Measurements from ENCODE around the gene SSTR3.
A peak's percentile ranks its signal among the peaks of the same experiment; 100 is the strongest.

The SSTR3 gene

DNA sequence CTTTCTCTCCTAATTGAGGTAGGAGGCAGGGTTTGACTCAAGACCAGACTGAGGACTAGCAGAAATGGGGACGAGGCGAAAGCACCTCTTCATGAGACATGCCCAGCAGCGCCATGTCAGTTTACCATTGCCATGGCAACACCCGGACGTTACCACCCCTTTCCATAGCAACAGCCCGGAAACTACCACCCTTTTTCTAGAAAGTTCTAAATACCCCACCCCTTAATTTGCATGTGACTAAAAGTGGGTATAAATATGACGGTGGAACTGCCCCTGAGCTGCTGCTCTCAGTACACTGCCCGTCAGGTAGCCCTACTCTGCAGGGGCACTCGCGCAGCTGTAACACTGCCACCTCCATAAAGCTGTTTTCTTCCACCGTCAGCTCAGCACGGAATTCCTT, 37.7 kb upstream of the SSTR3 start:
- peaks cover 53% of the 10 kb centered on the region for H3K4me1 ChIP-seq (ENCODE audit: low read length)
- no peak overlapping the region for H3K4me3 ChIP-seq (ENCODE audit: low read length)

DNA sequence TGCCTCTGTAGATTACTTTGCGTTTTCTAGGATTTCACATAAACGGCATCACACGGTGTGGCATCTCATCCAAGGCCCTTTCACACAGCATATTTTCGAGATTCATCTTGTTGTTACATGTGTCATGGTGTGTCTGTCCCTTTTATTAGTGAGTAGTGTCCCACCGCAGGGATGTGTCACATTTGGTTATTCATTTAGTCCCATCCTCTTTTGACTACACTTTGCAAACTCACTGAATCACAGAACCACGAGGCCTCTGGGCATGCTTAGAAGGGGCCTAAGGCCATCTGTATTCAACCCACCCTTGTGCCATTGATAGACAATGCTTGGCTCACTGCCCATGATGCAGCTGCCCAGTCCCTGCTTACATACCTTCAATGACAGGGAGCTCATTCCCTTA, 36.0 kb upstream of the SSTR3 start:
- H3K79me2 ChIP-seq (ENCODE audit: low read length), result peaks cover 13% of the 10 kb centered on the region
- H4K20me1 ChIP-seq (ENCODE audit: insufficient read depth, low read length), result no peaks in the 10 kb centered on the region
- H3K36me3 ChIP-seq (replicated peaks; ENCODE audit: low read depth, low read length), result peaks cover 5% of the 10 kb centered on the region
- H2AFZ ChIP-seq (ENCODE audit: low read depth, low read length), result peak overlapping the region; percentile 41
- H3K4me3 ChIP-seq (ENCODE audit: low read length), result peak overlapping the region; percentile 31
- H3K27ac ChIP-seq (ENCODE audit: low read length), result peak overlapping the region; percentile 9
- no peaks in the 10 kb centered on the region for H3K9me3 ChIP-seq (ENCODE audit: insufficient read depth, low read length)
- peak overlapping the region; percentile 15; the same call in 1 of the 2 replicates for H3K9ac ChIP-seq (ENCODE audit: low read length)
- H3K4me1 ChIP-seq (ENCODE audit: low read length), result peaks cover 57% of the 10 kb centered on the region
- TF ChIP-seq EZH2phosphoT487 (IDR thresholded peaks at IDR 0.05; ENCODE audit: low read depth), result no peak
- TF ChIP-seq, protein P1, sequence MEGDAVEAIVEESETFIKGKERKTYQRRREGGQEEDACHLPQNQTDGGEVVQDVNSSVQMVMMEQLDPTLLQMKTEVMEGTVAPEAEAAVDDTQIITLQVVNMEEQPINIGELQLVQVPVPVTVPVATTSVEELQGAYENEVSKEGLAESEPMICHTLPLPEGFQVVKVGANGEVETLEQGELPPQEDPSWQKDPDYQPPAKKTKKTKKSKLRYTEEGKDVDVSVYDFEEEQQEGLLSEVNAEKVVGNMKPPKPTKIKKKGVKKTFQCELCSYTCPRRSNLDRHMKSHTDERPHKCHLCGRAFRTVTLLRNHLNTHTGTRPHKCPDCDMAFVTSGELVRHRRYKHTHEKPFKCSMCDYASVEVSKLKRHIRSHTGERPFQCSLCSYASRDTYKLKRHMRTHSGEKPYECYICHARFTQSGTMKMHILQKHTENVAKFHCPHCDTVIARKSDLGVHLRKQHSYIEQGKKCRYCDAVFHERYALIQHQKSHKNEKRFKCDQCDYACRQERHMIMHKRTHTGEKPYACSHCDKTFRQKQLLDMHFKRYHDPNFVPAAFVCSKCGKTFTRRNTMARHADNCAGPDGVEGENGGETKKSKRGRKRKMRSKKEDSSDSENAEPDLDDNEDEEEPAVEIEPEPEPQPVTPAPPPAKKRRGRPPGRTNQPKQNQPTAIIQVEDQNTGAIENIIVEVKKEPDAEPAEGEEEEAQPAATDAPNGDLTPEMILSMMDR (IDR thresholded peaks at IDR 0.05; ENCODE audit: low read depth, low read length), result no peak
- no peaks in the 10 kb centered on the region for H3K27me3 ChIP-seq (ENCODE audit: low read depth, low read length)
- peak overlapping the region; percentile 53 for H3K4me2 ChIP-seq (ENCODE audit: low read length)

More for the DNA sequence above, 37.7 kb upstream of the SSTR3 start:
- H3K9me3 ChIP-seq (ENCODE audit: insufficient read depth, low read length), result no peaks in the 10 kb centered on the region
- no peak overlapping the region for H3K27ac ChIP-seq (ENCODE audit: low read length)
- TF ChIP-seq EZH2phosphoT487 (IDR thresholded peaks at IDR 0.05; ENCODE audit: low read depth), result no peak
- TF ChIP-seq, protein P1 (IDR thresholded peaks at IDR 0.05; ENCODE audit: low read depth, low read length), result no peak
- H3K27me3 ChIP-seq (ENCODE audit: low read depth, low read length), result no peaks in the 10 kb centered on the region
- H3K9ac ChIP-seq (ENCODE audit: low read length), result no peak overlapping the region
- no peaks in the 10 kb centered on the region for H3K36me3 ChIP-seq (replicated peaks; ENCODE audit: low read depth, low read length)
- no peak overlapping the region for H3K4me2 ChIP-seq (ENCODE audit: low read length)
- no peak overlapping the region for H2AFZ ChIP-seq (ENCODE audit: low read depth, low read length)
- no peaks in the 10 kb centered on the region for H3K79me2 ChIP-seq (ENCODE audit: low read length)
- no peaks in the 10 kb centered on the region for H4K20me1 ChIP-seq (ENCODE audit: insufficient read depth, low read length)

DNA sequence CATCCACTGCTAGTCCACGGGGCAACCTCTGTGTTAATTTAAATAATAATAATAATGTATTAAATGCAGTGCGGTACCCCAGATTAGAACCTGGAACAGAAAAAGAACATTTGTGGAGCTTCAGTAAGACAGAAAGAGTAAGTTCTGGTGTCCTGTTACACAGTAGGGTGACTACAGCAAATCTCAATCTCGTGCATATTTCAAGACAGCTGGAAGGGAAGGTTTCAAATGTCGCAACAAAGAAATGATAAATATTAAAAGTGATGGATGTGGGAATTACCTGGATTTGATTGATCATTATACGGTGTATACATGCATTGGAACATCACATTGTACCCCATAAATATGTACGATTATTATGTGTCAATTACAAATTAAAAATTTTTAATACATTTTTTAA, 33.5 kb upstream of the SSTR3 start:
- Histone ChIP-seq H3K9ac (ENCODE audit: low read length) (peak overlapping the region; percentile 99), H3K4me2 (ENCODE audit: low read length) (peak overlapping the region; percentile 92), H3K27ac (ENCODE audit: low read length) (peak overlapping the region; percentile 96), H3K27me3 (ENCODE audit: low read depth, low read length) (no peaks in the 10 kb centered on the region), H3K79me2 (ENCODE audit: low read length) (peaks cover 36% of the 10 kb centered on the region), H4K20me1 (ENCODE audit: insufficient read depth, low read length) (peaks cover 11% of the 10 kb centered on the region), H3K4me1 (ENCODE audit: low read length) (peaks cover 74% of the 10 kb centered on the region), H3K36me3 (replicated peaks; ENCODE audit: low read depth, low read length) (peaks cover 23% of the 10 kb centered on the region), H2AFZ (ENCODE audit: low read depth, low read length) (no peak overlapping the region), H3K4me3 (ENCODE audit: low read length) (peak overlapping the region; percentile 94), H3K9me3 (ENCODE audit: insufficient read depth, low read length) (no peaks in the 10 kb centered on the region)
- TF ChIP-seq, protein P1 (IDR thresholded peaks at IDR 0.05; ENCODE audit: low read depth, low read length), result no peak

DNA sequence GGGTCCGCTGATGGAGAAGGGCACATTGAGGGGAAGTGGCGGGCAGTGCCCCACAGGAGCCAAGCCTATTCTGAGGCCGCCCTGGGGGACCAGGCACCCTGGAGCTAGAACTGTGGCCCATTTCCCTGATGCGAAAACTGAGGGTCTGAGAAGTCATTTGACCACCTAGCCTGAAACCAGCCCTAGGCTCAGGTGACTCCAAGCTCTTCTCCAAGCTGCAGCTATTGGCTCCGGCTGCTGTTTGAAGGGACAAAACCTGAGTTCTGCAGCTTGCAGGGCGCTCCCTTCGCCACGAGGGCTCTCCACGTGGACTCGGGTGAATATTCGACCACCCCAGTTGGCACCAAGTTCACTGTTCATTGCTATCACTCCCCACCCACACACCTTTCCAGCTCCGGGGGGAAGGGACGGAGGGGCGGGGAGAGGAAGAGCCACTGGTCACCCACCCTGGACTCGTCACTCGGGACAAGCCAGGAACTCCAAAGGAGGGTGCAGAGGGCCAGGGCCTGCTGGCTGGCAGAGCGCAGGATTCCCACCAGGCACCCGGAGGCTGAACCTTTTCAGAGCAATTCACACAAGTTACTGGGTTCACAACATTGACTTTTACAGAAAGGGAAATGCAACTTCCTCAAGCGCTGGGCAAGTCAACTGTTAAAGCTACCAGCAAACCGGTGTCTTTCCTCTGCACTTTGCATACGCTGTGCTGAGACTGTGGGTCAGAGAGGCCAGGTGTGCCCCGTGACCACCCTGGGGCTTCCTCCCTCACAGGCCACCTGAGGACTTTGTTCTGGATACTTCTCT, 32.8 kb upstream of the SSTR3 start:
- H3K36me3 ChIP-seq (replicated peaks; ENCODE audit: low read depth, low read length), result peaks cover 29% of the 10 kb centered on the region
- H2AFZ ChIP-seq (ENCODE audit: low read depth, low read length), result no peak overlapping the region
- peak overlapping the region; percentile 92 for H3K4me2 ChIP-seq (ENCODE audit: low read length)
- H3K27me3 ChIP-seq (ENCODE audit: low read depth, low read length), result no peaks in the 10 kb centered on the region
- H3K9ac ChIP-seq (ENCODE audit: low read length), result peak overlapping the region; percentile 99
- TF ChIP-seq, protein P1 (IDR thresholded peaks at IDR 0.05; ENCODE audit: low read depth, low read length), result no peak
- no peak for TF ChIP-seq EZH2phosphoT487 (IDR thresholded peaks at IDR 0.05; ENCODE audit: low read depth)
- H3K4me3 ChIP-seq (ENCODE audit: low read length), result peak overlapping the region; percentile 94
- H3K27ac ChIP-seq (ENCODE audit: low read length), result peak overlapping the region; percentile 96
- H4K20me1 ChIP-seq (ENCODE audit: insufficient read depth, low read length), result peaks cover 17% of the 10 kb centered on the region
- no peaks in the 10 kb centered on the region for H3K9me3 ChIP-seq (ENCODE audit: insufficient read depth, low read length)
- H3K4me1 ChIP-seq (ENCODE audit: low read length), result peaks cover 77% of the 10 kb centered on the region
- peaks cover 42% of the 10 kb centered on the region for H3K79me2 ChIP-seq (ENCODE audit: low read length)

Data from OCI-LY3 (cell line).